ENCODE data around the gene ARID5B.

ARID5B gene

GRCh38 chr10:62081341-62082270 is 180.1 kb downstream of the ARID5B start:
- no peak for DNase-seq

DNA sequence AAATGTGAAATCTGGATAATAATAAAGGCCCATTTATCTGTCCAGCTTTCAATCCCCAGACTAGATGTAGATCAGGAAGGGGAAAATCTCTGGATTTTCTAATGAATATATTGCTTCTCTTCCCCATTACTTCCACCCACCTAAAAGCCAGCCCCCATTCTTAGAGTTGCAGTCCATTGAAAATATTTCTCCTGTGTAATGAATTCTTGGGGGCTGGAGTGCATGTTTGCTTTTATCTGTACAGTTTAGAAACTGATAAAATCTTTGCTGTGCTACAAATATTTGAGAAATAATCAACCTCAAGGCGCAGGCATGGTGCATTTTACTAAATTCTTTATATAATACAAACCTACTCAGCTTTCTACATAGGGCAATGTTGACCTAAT is 180.8 kb downstream of the ARID5B start:
- DNase-seq = no peak

DNA sequence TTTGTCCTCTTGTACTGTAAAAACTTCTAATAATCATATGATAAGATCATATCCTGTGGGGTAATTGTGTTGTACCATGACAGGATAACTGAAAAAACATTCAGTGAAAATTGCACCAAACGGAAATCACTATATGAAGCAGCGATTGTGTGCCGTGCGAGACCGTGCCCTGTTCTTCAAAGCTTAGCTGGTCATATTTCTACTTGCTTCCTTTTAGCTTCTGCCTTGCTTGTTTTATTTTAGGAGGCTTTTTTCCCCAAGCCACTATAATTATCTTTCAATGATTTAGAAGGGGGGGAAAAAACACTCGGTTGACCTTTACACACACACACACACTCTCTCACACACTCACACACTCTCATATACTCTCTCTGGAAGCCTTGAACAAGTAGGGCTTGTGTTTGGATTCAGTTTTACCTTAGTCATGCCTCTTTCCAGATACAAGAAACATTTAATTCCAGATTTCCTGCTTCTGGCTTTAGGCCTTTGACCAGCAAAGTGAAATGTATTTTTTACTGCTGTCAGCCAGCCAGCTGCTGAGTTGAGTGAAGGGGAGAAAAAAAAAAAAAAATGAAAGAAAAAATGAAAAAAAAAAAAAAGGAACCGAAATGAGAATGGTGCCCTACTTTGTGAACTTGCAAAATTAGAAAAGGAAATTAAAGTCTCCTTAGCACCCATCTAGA is 181.4 kb downstream of the ARID5B start:
- peak; percentile 64 for DNase-seq

GRCh38 chr10:62083412-62084267 is 182.1 kb downstream of the ARID5B start:
- peak; percentile 84 for DNase-seq

DNA sequence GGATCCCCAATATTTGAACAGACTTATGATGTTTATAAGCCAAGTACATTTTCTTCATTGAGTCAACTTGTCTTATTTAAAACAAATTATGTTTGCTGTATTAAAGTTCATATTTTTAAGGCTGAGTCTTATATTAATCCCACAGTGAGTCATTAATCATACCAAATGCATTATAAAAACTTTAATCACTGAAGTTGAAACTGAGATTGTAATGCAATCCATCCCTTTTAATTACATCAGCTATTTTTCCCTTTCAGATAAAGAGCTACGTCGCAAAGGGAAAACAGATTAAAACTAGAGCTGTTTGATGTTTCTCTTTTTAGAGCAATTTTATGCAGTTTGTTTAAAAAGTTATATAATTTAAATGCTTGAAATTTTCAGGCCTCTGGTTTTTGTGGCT is 183.0 kb downstream of the ARID5B start:
- peak; percentile 66 for DNase-seq

DNA sequence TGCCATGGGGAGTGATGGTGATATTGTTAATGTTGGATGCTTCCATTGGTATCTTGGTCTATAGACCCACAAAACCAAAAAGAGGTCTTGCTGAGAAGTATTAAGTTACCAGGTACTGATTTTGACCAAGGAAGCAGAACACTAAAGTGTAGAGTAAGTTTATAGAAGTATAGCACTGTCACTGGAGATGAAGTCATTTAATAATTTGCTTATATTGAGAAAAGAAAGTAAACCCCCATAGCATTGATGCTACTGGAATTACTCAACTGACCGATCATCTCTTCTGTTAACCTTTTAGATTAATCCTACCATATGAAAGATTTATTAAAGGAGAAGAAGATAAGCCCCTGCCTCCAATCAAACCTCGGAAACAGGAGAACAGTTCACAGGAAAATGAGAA is 183.9 kb downstream of the ARID5B start:
- no peak for DNase-seq

GRCh38 chr10:62085821-62086220 is 184.3 kb downstream of the ARID5B start:
- no peak for DNase-seq

DNA sequence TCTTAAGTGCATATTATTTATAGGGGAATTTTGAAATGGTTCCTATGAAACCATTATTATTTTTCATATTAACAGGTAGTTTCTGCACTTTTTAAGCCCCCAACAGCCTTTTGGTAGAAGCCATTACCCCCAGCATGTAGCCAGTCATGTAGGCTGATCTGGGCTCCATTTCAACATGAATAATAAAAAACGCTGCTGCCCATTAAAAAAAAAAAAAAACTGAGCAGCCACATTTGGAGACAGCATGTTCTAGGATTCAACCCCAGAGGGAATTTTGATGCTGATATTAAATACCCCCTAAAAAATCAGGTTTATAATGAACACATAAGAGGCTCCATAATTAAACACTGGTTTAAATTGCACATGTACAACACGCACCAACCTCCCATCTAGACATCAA is 185.8 kb downstream of the ARID5B start:
- no peak for DNase-seq

GRCh38 chr10:62088786-62089185 is 187.3 kb downstream of the ARID5B start:
- DNase-seq = no peak

GRCh38 chr10:62092301-62093030 is 191.0 kb downstream of the ARID5B start:
- no peak for DNase-seq

DNA sequence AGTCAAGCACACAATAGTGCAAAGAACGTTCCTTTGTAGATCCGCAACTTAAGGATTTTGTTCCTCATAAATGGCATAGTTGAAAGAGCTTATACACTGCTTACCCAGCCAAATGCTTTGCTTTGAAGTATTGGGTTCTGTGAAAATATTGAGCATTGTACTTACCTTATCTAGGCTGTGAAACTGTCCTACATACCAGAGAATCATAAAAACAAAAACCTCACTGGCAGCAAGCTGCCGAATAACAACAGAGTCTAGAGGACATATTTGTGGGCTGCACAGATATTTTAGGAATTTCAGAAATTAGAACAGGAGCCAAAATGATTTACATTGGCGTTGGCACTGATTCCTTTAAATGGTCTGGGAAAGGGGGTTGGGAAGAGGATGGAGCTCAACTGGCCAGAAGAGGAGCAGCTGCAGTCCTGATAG is 192.4 kb downstream of the ARID5B start:
- DNase-seq = peak; percentile 91

DNA sequence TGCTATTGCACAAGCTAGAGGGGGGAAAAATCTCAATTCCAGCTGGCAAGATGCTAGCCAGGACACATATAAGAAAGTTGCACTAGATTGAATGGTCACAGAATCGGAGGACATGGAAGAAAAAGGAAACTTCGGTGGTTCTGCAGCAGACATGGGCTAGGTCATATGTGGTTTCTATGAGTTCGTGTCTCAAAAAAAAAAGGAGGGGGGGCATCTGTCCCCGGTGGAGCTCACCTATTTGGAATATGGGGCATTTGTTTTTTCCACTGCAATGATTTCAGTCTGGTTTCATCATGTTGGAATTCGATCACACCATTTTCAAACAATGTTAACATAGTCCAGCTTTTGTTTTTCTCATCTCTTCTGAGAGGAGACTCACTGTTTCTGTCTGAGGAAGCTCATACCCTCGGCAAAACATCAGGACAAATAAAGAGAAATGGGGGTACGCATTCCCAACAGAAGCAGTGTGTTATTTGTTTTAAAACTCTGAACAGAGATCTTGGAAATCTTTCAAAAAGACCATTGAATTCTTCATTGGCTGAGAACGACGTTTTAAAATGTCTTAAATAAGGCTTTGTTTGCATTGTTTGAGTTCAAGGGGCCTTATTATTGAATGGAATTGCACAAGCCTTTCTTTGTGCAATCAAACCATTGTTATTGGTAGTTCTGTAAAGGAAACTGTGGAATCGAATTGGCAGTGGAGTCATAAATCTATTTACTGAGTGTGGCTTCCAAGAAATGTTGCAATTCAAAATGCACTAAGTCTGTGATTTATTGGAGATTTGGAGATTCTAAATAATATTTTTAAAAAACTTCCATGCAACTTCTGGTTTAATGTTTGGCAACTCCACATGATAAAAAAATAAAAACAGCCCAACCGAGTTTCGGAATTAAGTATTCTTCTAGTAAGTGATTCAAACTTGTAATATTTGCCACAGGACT is 194.0 kb downstream of the ARID5B start:
- DNase-seq = peak; percentile 59

DNA sequence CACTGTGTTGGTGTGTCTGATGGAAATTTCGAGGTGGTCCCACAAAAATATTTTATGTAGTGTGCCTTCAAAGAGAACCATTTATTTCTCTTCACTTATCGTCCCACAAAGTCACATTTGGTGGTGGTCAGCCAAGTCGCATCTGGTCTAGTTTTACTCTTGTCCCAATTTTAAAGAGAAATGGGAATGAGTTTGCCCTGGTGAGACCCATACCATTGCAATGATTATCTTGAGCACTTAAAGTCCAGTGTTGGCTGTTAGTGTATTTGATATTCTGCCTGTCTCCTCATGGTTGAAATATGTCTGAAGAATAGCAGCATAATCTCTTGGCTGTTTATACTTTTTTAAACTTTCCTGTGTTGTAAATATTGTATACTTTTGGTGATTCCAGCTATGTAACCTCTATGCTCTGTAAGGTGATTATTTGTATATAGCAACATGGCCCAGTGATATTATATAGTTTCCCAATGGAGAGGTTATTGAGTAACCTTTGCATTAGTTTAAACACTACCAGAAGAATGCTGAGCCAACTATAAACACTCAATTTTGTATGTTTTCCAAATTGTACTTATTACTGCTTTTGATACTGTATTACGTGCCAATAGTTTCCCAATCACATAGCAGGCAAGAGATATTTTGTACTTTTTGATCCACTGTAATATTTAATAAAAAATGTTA is 194.9 kb downstream of the ARID5B start:
- DNase-seq = peak; percentile 61

DNA sequence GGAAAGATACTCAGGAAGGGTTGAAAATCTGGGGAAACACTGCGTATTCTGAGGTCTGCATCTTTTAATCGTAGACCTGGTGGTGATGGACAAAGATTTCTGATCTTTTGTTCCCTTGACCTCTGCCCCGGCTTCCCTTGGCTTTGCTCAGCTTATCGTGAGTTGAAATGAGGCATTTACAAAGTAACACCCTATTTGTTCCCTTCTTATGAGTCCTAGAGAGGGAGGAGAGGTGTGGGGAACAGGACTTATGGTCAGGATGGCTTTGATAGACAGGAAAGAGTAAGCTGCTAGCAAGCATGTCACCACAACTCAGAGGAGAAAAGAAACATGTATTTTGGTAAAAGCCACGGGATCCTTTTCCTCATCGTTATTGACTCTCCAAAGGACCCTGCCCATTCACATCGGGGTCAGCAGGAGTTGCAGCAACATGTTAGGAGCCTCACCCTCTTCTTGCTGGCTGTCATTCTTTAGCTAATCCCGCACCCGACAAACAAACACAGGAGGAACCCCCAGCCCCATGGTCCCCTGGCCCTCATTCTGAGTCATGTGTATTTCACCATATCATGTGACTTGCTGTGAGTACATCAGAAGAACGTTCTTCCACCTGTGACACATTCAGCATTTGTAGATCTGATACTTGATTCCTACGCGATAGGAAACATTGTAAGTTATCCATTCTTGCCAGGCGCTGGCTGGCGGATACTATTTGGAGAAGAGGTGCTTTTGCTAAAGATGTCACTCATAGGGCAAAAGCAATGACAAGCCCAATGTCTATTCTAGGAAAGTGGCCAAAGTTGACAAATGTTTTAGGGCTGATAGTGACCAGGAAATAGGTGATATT is 197.0 kb downstream of the ARID5B start:
- no peak for DNase-seq

DNA sequence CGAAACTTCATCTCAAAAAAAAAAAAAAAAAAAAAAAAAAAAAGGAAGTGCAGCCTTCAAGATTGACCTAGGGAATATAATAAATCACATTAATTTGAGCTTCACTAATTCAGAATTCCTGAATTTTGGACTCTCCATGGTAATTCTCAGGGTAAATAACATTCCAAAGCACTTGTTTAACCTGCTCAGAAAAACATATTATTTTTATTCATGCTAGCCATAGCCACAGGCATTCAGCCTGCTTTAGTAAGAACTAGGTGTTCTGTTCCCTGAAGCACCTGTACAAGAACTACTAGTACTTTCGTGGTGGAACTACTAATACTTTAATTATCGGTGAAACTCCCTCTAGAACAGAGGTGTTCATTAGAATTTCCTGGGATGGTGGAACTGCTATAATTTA is 197.8 kb downstream of the ARID5B start:
- no peak for DNase-seq

DNA sequence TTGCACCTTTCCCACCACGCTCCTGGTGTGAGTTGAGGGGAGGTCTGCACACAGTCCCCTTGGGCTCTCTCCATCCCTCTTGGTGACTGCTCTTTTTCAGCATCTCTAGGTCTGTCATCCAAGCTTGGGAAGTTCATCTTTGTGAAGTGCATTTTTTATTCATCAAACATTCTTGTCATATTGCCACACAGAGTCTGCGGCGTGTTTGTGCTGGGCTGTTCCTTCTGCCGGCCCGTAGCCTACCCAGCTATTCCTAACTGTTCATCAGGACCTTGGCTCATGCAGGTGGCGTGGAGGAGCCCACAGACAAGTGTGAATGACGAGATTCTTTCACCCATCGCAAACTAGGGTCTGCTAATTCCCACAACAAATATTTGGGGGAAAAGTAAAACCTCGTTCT is 202.4 kb downstream of the ARID5B start:
- no peak for DNase-seq

DNA sequence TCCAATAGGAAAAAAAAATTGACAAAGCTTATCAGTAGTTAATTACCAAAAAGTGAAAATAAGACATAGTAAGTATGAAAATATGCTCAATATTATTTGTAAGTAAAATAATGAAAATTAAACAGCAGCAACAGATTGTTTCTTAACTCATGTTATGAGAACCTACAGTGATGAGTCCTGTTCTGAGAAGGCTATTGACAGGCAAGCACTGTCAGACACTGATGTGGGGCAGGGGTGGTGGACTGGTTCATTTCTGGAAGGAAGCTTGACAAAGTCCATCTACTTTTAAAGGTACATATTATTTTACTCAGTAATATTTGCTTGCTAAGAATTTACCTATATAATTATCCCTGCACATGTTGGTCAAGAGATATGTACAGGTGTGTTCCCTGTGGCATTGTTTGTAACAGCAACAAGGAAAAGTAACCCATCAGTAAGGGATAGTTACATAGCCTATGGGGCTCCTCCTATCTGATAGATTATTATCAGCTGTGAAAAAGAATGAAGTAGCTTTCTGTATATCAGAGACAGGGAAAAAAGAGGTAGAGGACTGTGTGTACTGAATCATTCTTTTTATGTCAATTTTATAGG is 205.5 kb downstream of the ARID5B start:
- DNase-seq = no peak

GRCh38 chr10:62108759-62109586 is 207.5 kb downstream of the ARID5B start:
- no peak for DNase-seq

All from HCEC 1CT (cell line).